Keratinocyte (primary cell): ENCODE measurements around the gene BTNL3. TPM values are rescaled to one million over a fixed set of nuclear protein-coding genes. Genes with fewer than 3 reads are reported as not detected.

Experiments
- DNase-seq: peaks from one replicate; pipeline ENCODE4 v3.0.0-alpha.2; 2011; ENCODE audit warnings: low read depth, missing footprints, low spot score
- FAIRE-seq: peaks from 2 replicates; lab custom pipeline; 2011; peaks lifted over from hg19 to GRCh38; lab: Jason Lieb, UNC
- H2AFZ ChIP-seq: 2 replicates; pipeline ENCODE4 v1.6.0; 2012; ENCODE audit warnings: low read length, control low read depth, inconsistent platforms; ENCODE audit not compliant: control insufficient read depth
- H3K27ac ChIP-seq: 2 replicates; pipeline ENCODE4 v1.5.1; 2011; ENCODE audit warnings: low read length; ENCODE audit not compliant: control insufficient read depth, insufficient read depth
- H3K27me3 ChIP-seq: 3 replicates; pipeline ENCODE4 v1.6.0; 2011; ENCODE audit warnings: low read length; ENCODE audit not compliant: control insufficient read depth, insufficient read depth; ENCODE audit errors: extremely low read depth
- H3K36me3 ChIP-seq, 2 experiments: 2 replicates in 1 of 2; 3 replicates in 1 of 2; pipeline ENCODE4 v1.5.1; 2011; ENCODE audit warnings: low read length in 2 of 2, mild to moderate bottlenecking in 1 of 2; ENCODE audit not compliant: control insufficient read depth in 2 of 2, insufficient read depth in 2 of 2; ENCODE audit errors: extremely low read depth in 1 of 2
- H3K4me1 ChIP-seq: 3 replicates; pipeline ENCODE4 v1.5.1; 2011; ENCODE audit warnings: low read length; ENCODE audit not compliant: control insufficient read depth, insufficient read depth; ENCODE audit errors: extremely low read depth
- H3K4me2 ChIP-seq: 3 replicates; pipeline ENCODE4 v1.6.0; 2011; ENCODE audit warnings: low read depth, low read length; ENCODE audit not compliant: control insufficient read depth, insufficient read depth; ENCODE audit errors: extremely low read depth
- H3K4me3 ChIP-seq, 3 experiments: fragments of 200-600 bp in 1 of 3; sonication (generic) in 1 of 3; 2 replicates in 2 of 3; 3 replicates in 1 of 3; pipeline ENCODE4 v1.5.1; 2011 to 2016; ENCODE audit warnings: low read length in 3 of 3, mild to moderate bottlenecking in 3 of 3, control low read depth in 2 of 3, inconsistent platforms in 1 of 3, low read depth in 1 of 3, mixed read lengths in 1 of 3, mixed run types in 1 of 3, moderate library complexity in 1 of 3; ENCODE audit not compliant: control insufficient read depth in 2 of 3, insufficient read depth in 2 of 3; ENCODE audit errors: extremely low read depth in 1 of 3
- H3K79me2 ChIP-seq: 2 replicates; pipeline ENCODE4 v1.6.0; 2012; ENCODE audit warnings: low read length; ENCODE audit not compliant: control insufficient read depth, insufficient read depth
- H3K9ac ChIP-seq: 3 replicates; pipeline ENCODE4 v1.6.0; 2011; ENCODE audit warnings: low read length; ENCODE audit not compliant: control insufficient read depth, insufficient read depth; ENCODE audit errors: extremely low read depth
- H3K9me1 ChIP-seq: 3 replicates; pipeline ENCODE4 v1.6.0; 2011; ENCODE audit warnings: low read length; ENCODE audit not compliant: control insufficient read depth, insufficient read depth; ENCODE audit errors: extremely low read depth
- H3K9me3 ChIP-seq: 2 replicates; pipeline ENCODE4 v1.5.1; 2012; ENCODE audit warnings: low read depth, low read length; ENCODE audit not compliant: control insufficient read depth
- H4K20me1 ChIP-seq: 3 replicates; pipeline ENCODE4 v1.6.0; 2011; ENCODE audit warnings: low read length; ENCODE audit not compliant: control insufficient read depth, insufficient read depth; ENCODE audit errors: extremely low read depth
- CTCF ChIP-seq, 3 experiments: IDR thresholded peaks in 1 of 3; conservative IDR thresholded peaks in 1 of 3; optimal IDR thresholded peaks in 1 of 3; 2 replicates in 2 of 3; 3 replicates in 1 of 3; pipeline versions ENCODE3 to v1.5.1; 2011; ENCODE audit warnings: low read length in 3 of 3, mild to moderate bottlenecking in 3 of 3, moderate library complexity in 2 of 3, control low read depth in 1 of 3, inconsistent platforms in 1 of 3; ENCODE audit not compliant: insufficient read depth in 2 of 3; ENCODE audit errors: extremely low read depth in 1 of 3
- EZH2 ChIP-seq: IDR thresholded peaks from one replicate; pipeline ENCODE4 v1.6.1; 2012; ENCODE audit warnings: inconsistent platforms, mild to moderate bottlenecking, low read length, moderate library complexity
- dilution Hi-C: fragments of 300-500 bp; cut with MboI; formaldehyde crosslinking; loops from one replicate; pipeline ENCODE4 v1.7.0; 2020; ENCODE audit warnings: low sequenced_read_pairs; ENCODE audit not compliant: extremely low pct_ligation_motif_present
- polyA plus RNA-seq, 5 experiments: library from polyadenylated mRNA; depleted of rRNA in 3 of 5; stranded (reverse) in 3 of 5; stranded (forward) in 1 of 5; unstranded in 1 of 5; fragments of >200 nt; gene quantifications; 1 replicate in 1 of 5; 2 replicates in 3 of 5; 3 replicates in 1 of 5; pipeline versions ENCODE4 v1.2.1 to v1.2.3, GENCODE V29; 2011 to 2012; ENCODE audit warnings: missing spikeins in 2 of 5, low read depth in 1 of 5, low replicate concordance in 1 of 5

BTNL3 gene
- polyA plus RNA-seq, 1 donor (not counting 4 experiments of a cell fraction or from before 2014, with no cell fraction given), result not detected

- FAIRE-seq (no peak), DNase-seq (no peak)
- no peaks in the 10 kb centered on the region for H3K79me2 ChIP-seq
- no peaks in the 10 kb centered on the region for H3K9me3 ChIP-seq
- no peak overlapping the region for H3K27ac ChIP-seq
- H3K4me3 ChIP-seq, result no peak overlapping the region
- peaks cover 11% of the 10 kb centered on the region for H3K27me3 ChIP-seq
- no peaks in the 10 kb centered on the region for H4K20me1 ChIP-seq
- H3K4me2 ChIP-seq, result no peak overlapping the region
- no peaks in the 10 kb centered on the region for H3K9me1 ChIP-seq
- no peaks in the 10 kb centered on the region for H3K4me1 ChIP-seq
- dilution Hi-C loops, result no loop called here
- H2AFZ ChIP-seq, result no peak overlapping the region
- TF ChIP-seq CTCF (optimal IDR thresholded peaks at IDR 0.05 in 1 of 3, IDR thresholded peaks at IDR 0.05 in 1 of 3, conservative IDR thresholded peaks at IDR 0.05 in 1 of 3; ENCODE audit: extremely low read depth in 1 of 3, insufficient read depth in 2 of 3, low read length in 3 of 3) (no peak), EZH2 (no peak)
- H3K9ac ChIP-seq, result no peak overlapping the region
- no peaks in the 10 kb centered on the region for H3K36me3 ChIP-seq
These were observed 52.4 kb downstream of the BTNL3 start for GRCh38 chr5:181041043-181041442.

- Histone ChIP-seq H2AFZ (no peak overlapping the region), H3K9me3 (no peaks in the 10 kb centered on the region), H3K4me3 (no peak overlapping the region), H3K79me2 (no peaks in the 10 kb centered on the region), H3K27ac (no peak overlapping the region), H3K9ac (no peak overlapping the region), H3K9me1 (no peaks in the 10 kb centered on the region), H3K27me3 (peaks cover 11% of the 10 kb centered on the region), H3K4me2 (no peak overlapping the region), H3K36me3 (no peaks in the 10 kb centered on the region), H3K4me1 (no peaks in the 10 kb centered on the region), H4K20me1 (no peaks in the 10 kb centered on the region)
- DNase-seq (no peak), FAIRE-seq (no peak)
- TF ChIP-seq CTCF (optimal IDR thresholded peaks at IDR 0.05 in 1 of 3, IDR thresholded peaks at IDR 0.05 in 1 of 3, conservative IDR thresholded peaks at IDR 0.05 in 1 of 3; ENCODE audit: extremely low read depth in 1 of 3, insufficient read depth in 2 of 3, low read length in 3 of 3) (no peak), EZH2 (no peak)
- dilution Hi-C loops, result no loop called here
These were observed 53.5 kb downstream of the BTNL3 start for GRCh38 chr5:181042036-181042713.
